ENCODE results near the gene SLC25A21.

SLC25A21 gene

DNA sequence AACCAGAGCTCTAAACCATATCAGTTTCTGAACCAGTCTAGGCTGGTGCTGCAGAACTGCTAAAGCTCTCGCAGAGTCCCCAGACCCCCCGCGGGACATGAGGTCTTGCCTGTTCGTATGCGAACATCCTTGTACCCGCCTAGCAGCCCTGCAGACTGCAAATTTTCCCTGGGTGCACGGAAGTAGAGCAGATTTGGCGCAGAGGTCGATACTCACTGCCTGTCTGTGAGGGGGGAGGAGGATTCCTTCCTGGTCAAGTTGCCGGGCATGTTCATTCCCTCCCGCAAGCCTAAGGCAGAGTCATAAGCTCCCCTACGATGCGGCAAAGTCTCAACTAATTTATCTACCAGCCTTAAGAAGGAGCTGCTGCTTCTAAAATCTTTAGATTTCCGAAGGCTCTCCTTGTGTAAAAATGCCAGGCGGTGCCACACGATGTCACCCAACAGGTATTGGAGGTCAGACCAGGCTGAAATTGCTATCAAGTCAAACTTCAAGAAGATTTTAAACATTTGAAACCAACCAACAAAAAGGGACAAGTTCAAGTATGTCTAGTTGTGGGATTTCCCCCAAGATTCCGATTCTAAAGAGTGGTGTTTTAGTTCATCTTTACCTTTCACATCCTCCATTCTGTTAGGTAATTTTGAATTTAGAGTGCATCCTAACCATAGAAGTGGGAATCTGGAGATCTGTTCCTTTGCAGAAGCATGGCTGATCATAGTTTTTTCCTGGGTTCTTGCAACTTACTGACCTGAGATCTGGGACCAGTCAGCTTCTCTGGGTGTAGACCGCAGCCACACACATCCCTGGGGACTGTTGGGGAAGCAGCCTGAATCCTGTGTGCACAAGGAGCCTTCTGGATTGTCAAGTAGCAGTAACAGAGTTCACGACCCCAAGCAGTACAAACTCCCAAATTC, 512.3 kb downstream of the SLC25A21 start:
- no peak overlapping the region for H3K27ac ChIP-seq (ENCODE audit: low read length)
- peaks cover 8% of the 10 kb centered on the region; the same call in 1 of the 2 replicates for H3K9me3 ChIP-seq (ENCODE audit: insufficient read depth, low read depth, low read length)
- H3K9ac ChIP-seq (ENCODE audit: low read depth, low read length), result no peak overlapping the region
- H3K36me3 ChIP-seq (ENCODE audit: insufficient read depth, low read depth, low read length), result no peaks in the 10 kb centered on the region
- peaks cover 11% of the 10 kb centered on the region; the same call in 1 of the 2 replicates for H3K4me1 ChIP-seq (ENCODE audit: insufficient read depth, low read length)
- H3K27me3 ChIP-seq (ENCODE audit: insufficient read depth, low read length), result peaks cover 100% of the 10 kb centered on the region
- H3K4me3 ChIP-seq (ENCODE audit: low read length), result no peak overlapping the region

DNA sequence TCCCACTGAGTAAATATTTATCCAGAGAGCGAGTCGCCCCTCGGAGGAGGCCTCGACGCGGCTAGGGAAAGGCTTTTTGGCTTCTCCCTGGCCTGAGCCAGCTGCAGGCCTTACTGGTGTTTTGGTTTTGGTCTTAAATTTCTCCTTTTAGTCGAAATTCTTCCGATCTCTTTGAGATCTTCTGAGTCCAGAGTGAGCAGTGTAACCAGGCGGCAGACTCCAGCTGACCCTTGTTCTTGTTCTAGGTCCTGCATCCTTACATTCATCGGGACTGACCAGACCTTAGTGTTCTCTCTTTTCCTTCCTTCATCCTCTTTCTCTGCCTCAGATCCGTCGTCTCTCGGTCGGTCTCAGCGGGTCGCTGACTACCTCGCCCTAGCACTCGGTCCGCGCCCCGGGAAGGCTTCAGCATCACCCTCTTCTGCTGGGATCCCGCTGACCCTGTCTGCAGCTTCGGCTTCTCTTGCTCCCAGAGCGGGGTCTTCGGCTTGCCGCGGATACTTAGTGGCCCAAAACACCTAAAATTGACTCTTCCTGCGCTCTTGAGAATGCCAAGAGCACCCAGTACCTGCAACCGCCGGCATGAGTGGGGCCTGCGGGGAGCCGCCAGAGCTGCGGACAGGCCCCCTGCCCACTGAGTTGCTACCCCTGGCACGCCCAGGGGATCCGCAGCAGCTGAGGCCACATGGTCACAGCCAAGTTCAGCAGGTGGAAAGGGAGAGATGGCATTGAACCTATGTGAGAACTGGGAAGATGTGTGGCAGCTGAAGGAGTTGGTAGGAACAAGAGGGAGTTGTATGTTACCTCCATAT, 513.2 kb downstream of the SLC25A21 start:
- no peaks in the 10 kb centered on the region for H3K36me3 ChIP-seq (ENCODE audit: insufficient read depth, low read depth, low read length)
- H3K27me3 ChIP-seq (ENCODE audit: insufficient read depth, low read length), result peaks cover 100% of the 10 kb centered on the region
- no peak overlapping the region for H3K27ac ChIP-seq (ENCODE audit: low read length)
- no peak overlapping the region for H3K4me3 ChIP-seq (ENCODE audit: low read length)
- H3K9me3 ChIP-seq (ENCODE audit: insufficient read depth, low read depth, low read length), result peaks cover 13% of the 10 kb centered on the region; the same call in 1 of the 2 replicates
- H3K9ac ChIP-seq (ENCODE audit: low read depth, low read length), result no peak overlapping the region
- peaks cover 11% of the 10 kb centered on the region; the same call in 1 of the 2 replicates for H3K4me1 ChIP-seq (ENCODE audit: insufficient read depth, low read length)

DNA sequence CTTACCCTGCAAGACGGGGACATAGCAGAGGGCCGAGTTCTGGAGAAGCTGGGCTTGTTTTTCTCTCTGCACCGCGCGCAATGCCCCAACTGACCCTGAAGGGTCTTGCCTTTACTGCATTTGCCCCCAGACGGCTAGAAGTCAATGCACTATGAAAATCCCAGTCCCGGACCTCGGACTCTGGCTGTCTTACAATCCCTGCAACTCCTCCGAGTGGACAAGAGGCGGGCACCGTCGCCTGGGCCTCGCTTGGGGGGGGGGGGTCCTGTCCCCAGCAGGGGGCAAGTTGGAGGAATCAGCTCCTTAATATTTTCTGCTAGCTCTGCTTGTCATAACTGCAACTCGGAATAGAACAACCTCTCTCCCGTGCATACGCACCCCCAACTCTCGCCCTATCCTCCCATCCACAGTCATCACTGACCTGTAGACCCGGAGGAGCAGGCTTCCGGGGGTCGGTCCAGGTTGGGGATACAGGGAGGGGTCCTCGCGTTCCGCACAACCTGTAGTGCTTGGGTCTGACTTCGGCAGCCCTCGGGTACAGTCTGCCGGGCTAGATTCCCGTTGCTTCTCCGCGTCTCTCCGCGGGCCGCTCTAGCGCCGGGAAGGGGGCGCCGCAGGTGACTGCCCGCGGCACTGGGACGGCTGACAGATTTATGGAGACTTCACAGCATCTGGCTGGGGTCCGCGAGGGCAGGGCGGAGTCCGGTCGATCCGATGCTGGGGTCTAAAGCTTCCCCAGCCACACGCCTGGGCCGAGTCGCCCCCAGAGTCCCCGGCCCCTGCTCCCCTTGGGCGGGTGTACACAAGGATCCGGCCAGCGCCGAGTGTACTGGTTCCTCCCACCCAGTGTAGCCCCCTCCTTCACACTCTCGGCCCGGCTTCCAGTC, 514.0 kb downstream of the SLC25A21 start:
- H3K27ac ChIP-seq (ENCODE audit: low read length), result no peak overlapping the region
- no peak overlapping the region for H3K9ac ChIP-seq (ENCODE audit: low read depth, low read length)
- H3K4me3 ChIP-seq (ENCODE audit: low read length), result no peak overlapping the region
- peaks cover 8% of the 10 kb centered on the region; the same call in 1 of the 2 replicates for H3K4me1 ChIP-seq (ENCODE audit: insufficient read depth, low read length)
- H3K27me3 ChIP-seq (ENCODE audit: insufficient read depth, low read length), result peaks cover 100% of the 10 kb centered on the region
- H3K9me3 ChIP-seq (ENCODE audit: insufficient read depth, low read depth, low read length), result peaks cover 13% of the 10 kb centered on the region; the same call in 1 of the 2 replicates
- H3K36me3 ChIP-seq (ENCODE audit: insufficient read depth, low read depth, low read length), result no peaks in the 10 kb centered on the region

DNA sequence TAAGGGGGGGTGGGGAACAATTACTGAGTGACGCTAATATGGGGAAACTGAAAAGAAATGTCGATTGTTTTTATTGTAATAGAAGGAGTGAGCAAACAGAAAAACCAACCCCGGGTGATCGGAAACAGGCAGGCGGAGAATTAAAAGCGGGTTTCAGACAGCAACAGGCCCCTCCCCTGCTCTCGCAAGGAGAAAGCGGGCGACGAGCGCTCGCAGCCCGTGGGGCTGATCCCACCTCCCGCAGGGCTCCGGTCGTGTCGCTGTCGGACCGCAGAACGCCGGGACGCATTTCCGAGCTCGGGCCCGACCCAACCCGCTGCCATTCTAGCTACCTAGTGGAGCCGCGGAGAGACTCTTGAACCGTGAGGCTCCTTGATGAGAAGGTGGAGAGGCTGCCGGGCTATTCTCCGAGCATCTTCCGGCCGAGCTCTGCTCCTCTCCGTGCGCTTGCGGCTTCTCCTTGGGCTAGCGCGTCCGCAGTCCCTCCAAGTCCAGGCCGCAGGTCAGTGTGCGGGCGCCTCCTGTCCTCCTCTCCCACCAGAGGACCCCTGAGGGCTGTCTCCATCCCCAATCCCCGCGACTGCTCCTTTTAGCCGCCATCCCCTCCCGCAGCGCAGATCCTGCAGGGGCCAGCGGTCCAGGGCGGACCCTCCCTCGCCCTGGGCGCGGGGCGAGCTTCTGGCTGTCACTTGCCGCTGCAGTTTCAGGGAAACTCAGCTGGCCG, 514.8 kb downstream of the SLC25A21 start:
- Histone ChIP-seq H3K36me3 (ENCODE audit: insufficient read depth, low read depth, low read length) (no peaks in the 10 kb centered on the region), H3K9me3 (ENCODE audit: insufficient read depth, low read depth, low read length) (peaks cover 13% of the 10 kb centered on the region; the same call in 1 of the 2 replicates), H3K27me3 (ENCODE audit: insufficient read depth, low read length) (peaks cover 100% of the 10 kb centered on the region), H3K4me3 (ENCODE audit: low read length) (no peak overlapping the region), H3K27ac (ENCODE audit: low read length) (no peak overlapping the region), H3K4me1 (ENCODE audit: insufficient read depth, low read length) (peaks cover 5% of the 10 kb centered on the region; the same call in 1 of the 2 replicates), H3K9ac (ENCODE audit: low read depth, low read length) (no peak overlapping the region)

DNA sequence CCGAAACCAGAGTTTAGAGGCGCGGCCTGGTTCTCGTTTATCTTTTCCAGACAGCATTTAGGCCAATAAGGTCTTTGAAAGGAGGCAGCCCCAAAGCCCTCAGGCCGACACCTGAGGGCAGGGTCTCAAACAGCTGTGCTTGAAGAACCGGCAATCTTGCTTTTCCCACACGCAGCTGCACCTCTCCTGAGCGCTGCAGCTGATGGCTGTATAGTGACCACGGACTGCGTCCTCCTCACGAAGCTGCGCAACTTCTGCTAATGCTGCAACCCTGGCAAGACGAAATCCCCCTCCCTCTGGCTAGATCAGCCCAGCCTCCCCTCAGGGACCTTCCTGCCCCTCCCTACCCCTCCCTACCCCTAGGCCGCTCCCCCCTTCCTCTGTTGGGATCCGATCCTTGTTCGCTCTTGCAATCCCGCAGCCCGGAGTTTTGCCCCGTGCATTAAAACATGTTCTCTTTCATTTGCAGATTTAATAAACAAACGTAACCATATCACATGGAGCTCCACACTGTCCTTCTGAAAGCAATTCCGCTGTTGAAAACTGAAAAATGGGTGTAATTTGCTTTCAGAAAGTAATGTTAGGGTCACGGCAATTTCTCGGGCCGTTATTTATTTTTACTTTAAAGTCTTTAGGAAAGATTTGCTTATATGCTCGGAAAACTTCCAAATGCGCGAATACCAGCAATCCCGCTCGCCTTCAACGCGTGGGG, 515.6 kb downstream of the SLC25A21 start:
- Histone ChIP-seq H3K27me3 (ENCODE audit: insufficient read depth, low read length) (peaks cover 100% of the 10 kb centered on the region), H3K9ac (ENCODE audit: low read depth, low read length) (no peak overlapping the region), H3K27ac (ENCODE audit: low read length) (no peak overlapping the region), H3K9me3 (ENCODE audit: insufficient read depth, low read depth, low read length) (peaks cover 13% of the 10 kb centered on the region; the same call in 1 of the 2 replicates), H3K36me3 (ENCODE audit: insufficient read depth, low read depth, low read length) (no peaks in the 10 kb centered on the region), H3K4me3 (ENCODE audit: low read length) (no peak overlapping the region), H3K4me1 (ENCODE audit: insufficient read depth, low read length) (no peaks in the 10 kb centered on the region; the same call in 1 of the 2 replicates)

DNA sequence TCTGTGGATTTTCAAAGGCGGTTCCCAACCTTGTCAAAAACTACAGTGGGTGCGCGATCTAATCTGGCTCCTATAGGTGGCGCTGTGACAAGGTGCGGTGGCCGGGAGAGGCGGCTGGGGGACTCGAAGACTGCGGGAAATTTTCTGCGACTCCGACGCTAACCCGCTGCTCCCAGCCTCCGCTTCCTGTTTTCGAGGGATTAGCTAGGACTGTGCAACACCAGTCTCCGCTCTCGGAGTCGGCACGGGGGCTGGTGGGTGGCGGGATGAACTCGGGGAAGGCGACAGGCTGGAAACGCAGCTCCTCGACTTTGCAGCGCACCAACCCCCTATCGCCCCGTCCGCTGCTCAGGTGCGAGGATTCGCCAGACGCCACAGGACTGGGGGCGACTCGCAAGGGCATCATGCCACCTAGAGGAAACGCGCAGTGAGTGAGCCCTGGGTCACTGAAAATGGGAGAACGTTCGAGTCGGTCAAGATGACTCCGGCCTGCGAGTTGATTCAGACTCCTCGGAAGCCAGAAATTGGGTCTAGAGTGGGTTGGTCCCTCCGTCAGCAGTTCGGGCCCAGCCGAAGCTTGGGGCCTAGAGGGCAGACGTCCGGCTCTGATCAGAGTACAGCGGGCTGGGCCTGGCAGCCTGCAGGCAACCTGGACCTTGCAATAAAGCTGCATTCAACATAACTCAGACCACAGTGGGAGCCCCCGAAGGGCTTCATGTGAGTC, 516.3 kb downstream of the SLC25A21 start:
- H3K9ac ChIP-seq (ENCODE audit: low read depth, low read length), result no peak overlapping the region
- H3K4me3 ChIP-seq (ENCODE audit: low read length), result peak overlapping the region; percentile 45; the same call in 1 of the 2 replicates
- H3K27ac ChIP-seq (ENCODE audit: low read length), result no peak overlapping the region
- no peaks in the 10 kb centered on the region for H3K36me3 ChIP-seq (ENCODE audit: insufficient read depth, low read depth, low read length)
- H3K4me1 ChIP-seq (ENCODE audit: insufficient read depth, low read length), result no peaks in the 10 kb centered on the region; the same call in 1 of the 2 replicates
- peaks cover 13% of the 10 kb centered on the region; the same call in 1 of the 2 replicates for H3K9me3 ChIP-seq (ENCODE audit: insufficient read depth, low read depth, low read length)
- H3K27me3 ChIP-seq (ENCODE audit: insufficient read depth, low read length), result peaks cover 100% of the 10 kb centered on the region

DNA sequence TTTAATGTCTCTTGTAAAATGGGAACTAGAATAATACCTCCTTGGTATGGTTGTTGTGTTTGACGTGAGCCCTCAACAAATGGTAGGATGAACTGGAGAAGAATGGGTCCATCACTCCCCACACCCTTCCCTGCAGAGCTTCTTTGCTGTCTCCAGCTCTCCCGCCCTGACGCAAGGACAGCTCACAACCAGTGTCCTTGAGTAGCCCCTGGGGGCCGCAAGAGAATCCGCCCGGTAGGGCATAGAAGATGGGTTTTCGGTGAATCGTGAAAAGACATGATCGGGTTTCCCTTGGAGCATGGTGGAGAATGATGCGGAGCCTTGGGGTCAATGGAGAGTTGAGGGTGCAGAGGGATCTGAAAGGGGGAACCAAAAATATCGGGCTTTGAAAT, 516.8 kb downstream of the SLC25A21 start:
- no peak overlapping the region for H3K4me3 ChIP-seq (ENCODE audit: low read length)
- H3K9me3 ChIP-seq (ENCODE audit: insufficient read depth, low read depth, low read length), result peaks cover 13% of the 10 kb centered on the region; the same call in 1 of the 2 replicates
- no peak overlapping the region for H3K9ac ChIP-seq (ENCODE audit: low read depth, low read length)
- H3K27ac ChIP-seq (ENCODE audit: low read length), result no peak overlapping the region
- peaks cover 100% of the 10 kb centered on the region for H3K27me3 ChIP-seq (ENCODE audit: insufficient read depth, low read length)
- no peaks in the 10 kb centered on the region; the same call in 1 of the 2 replicates for H3K4me1 ChIP-seq (ENCODE audit: insufficient read depth, low read length)
- H3K36me3 ChIP-seq (ENCODE audit: insufficient read depth, low read depth, low read length), result no peaks in the 10 kb centered on the region

DNA sequence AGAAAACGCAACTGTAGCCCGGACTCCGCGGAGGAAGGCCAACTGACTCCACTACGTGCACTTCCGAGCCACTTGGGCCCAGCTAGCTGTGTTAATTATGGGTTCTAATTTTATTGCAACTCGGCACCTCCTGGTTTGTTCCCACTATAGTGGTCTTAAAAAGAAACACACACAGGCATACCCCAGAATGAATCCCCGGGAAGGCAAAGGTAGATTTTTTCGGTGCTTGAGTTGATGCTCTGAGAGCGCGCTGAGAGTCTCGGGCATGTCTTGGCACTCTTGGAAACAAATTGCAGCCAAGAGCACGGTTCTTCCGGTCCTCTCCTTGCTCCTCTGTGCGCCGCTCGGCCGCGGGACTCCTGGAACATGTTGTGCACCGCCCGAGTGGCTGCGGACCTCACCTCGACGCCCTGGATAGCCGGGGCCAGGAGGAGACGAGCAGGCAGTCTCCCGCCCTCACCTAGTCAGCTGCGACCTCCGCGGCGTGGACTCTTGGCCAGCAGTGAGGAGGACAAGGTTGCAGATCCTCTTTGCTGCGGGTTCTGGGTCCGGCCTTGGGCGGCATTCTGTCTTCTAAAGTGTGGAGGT, 517.5 kb downstream of the SLC25A21 start:
- H3K9me3 ChIP-seq (ENCODE audit: insufficient read depth, low read depth, low read length), result peaks cover 13% of the 10 kb centered on the region; the same call in 1 of the 2 replicates
- H3K27me3 ChIP-seq (ENCODE audit: insufficient read depth, low read length), result peaks cover 100% of the 10 kb centered on the region
- H3K27ac ChIP-seq (ENCODE audit: low read length), result no peak overlapping the region
- no peak overlapping the region for H3K9ac ChIP-seq (ENCODE audit: low read depth, low read length)
- no peak overlapping the region for H3K4me3 ChIP-seq (ENCODE audit: low read length)
- no peaks in the 10 kb centered on the region for H3K36me3 ChIP-seq (ENCODE audit: insufficient read depth, low read depth, low read length)
- H3K4me1 ChIP-seq (ENCODE audit: insufficient read depth, low read length), result no peaks in the 10 kb centered on the region; the same call in 1 of the 2 replicates

DNA sequence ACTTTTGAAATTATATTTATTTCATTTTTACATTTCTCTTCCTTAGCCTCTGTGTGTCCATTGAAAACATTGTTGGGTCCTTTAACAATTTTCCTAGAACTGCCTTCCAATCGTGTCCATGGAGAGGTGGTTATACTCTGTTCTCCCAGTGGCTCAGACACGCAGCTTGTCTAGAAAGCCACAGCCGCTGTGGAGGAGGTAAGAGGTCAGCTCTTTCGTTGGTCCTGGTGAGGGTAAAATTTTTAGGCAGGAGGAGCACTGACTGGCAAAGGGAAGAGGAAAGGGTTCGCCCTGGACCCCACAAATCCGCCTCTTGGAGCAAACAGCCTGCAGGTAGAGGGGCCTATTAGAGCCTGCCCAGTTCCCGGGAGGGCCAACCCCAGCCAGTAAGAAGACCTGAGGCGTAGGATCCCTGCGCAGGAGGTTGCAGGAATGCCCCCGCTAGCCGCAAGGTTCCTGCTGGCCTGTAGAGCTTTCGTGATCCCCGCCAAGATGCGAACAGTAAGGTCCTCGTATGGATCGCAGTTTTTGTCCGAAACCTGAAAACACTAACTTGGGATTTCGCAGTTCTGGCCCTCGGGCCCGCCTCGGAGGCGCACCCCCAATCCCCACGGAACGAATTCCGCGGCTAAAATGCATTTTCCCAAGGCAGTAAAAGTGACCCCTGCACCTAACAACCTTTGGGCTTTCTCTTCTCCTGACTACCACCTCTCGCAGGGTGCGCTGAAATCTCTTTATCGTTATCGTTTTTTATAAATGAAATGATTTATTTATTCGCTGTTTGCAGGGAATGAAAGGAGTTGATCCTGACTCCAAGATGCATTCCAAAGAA, 518.2 kb downstream of the SLC25A21 start:
- H3K4me1 ChIP-seq (ENCODE audit: insufficient read depth, low read length), result no peaks in the 10 kb centered on the region; the same call in 1 of the 2 replicates
- peaks cover 100% of the 10 kb centered on the region for H3K27me3 ChIP-seq (ENCODE audit: insufficient read depth, low read length)
- H3K27ac ChIP-seq (ENCODE audit: low read length), result no peak overlapping the region
- H3K9me3 ChIP-seq (ENCODE audit: insufficient read depth, low read depth, low read length), result peaks cover 13% of the 10 kb centered on the region; the same call in 1 of the 2 replicates
- H3K9ac ChIP-seq (ENCODE audit: low read depth, low read length), result no peak overlapping the region
- no peaks in the 10 kb centered on the region for H3K36me3 ChIP-seq (ENCODE audit: insufficient read depth, low read depth, low read length)
- no peak overlapping the region for H3K4me3 ChIP-seq (ENCODE audit: low read length)

Data from iPS-20b (cell line).